Measurements from ENCODE around the gene ING1. TPM values are rescaled to one million over a fixed set of nuclear protein-coding genes. Genes with fewer than 3 reads are reported as not detected.

ING1 gene
- total and polyA plus RNA-seq, 8 donors: 9.3 to 24.3 (median 21.7) TPM

DNA sequence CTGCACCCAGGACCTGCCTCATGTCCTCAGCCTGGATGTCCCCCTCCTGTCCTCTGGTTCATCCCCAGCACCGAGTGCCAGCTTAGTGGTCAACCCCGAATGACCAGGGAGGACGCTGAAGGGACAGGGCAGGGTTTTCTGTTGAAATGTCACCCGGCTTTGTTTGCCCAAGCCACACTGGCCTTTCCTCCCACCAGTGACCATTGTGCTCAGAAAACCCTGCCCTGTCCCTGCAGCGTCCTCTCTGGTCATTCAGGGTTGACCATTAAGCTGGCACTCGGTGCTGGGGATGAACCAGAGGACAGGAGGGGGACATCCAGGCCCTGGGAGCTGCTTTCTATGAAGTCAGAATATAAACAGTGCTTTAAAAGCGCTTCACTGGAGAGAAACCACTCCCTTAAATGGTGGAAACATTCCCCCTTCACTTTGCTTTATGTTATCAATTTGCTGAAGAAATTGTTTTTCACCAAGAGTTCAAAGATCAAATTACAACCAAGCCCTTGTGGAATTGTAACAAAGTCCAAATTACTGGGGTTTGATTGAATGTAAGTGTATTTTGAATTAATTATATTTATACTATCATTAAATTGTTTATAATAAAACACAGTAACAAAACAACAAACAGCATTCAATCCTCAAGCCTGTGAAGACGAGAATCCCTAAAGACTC, 29.0 kb upstream of the ING1 start:
- no peaks in the 10 kb centered on the region for H3K9me3 ChIP-seq
- no peak overlapping the region for H3K4me3 ChIP-seq
- DNase-seq: no peak
- H3K4me1 ChIP-seq: no peaks in the 10 kb centered on the region
- H3K27ac ChIP-seq: no peak overlapping the region
- no peak for ATAC-seq
- intact Hi-C loops (cut with DNase I): loop anchor here in 1 of 2 donors (10.0 kb wide), 1 partner anchor 130 kb away; no protein-coding TSS in a partner anchor
- no peak for TF ChIP-seq CTCF (IDR thresholded peaks at IDR 0.05)
- H3K27me3 ChIP-seq: no peaks in the 10 kb centered on the region
- H3K36me3 ChIP-seq: peaks cover 0 to 85% of the 10 kb centered on the region in 2 donors

DNA sequence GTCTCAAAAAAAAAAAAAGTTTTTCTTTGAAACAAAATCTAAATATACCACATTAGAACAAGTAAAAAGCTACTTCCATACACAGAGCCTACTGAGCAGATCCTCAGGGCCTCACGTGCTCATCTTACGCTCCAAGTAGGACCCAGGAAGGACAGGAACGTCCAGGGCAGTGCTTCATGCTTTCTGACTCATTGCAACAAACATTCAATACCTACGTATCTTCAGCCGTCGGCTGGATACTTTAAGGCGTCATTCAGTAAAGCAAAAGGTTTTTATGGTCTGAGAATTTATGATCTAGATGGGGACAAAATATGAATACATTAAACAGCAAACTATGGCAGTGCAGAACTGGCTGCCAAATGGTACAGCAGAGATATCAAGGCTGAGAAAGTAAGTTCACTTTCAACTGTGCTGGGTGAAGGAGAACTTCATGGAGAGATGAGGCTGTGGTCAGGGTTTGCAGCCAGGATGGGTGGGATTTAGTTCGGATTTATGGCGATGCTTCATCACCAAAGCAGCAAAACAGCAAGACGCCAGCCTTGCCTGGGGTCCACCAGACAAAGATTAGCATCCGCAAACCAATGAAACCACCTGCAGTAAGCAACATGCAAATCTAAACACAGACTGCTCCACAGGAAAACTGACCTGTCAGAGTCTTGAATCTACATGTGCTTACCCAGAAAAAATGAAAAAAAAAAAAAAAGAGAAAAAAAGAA, 28.0 kb upstream of the ING1 start:
- intact Hi-C loops (cut with DNase I): loop anchor here in 1 of 2 donors (10.0 kb wide), 1 partner anchor 129 kb away; no protein-coding TSS in a partner anchor
- Histone ChIP-seq H3K27me3 (no peaks in the 10 kb centered on the region), H3K27ac (no peak overlapping the region), H3K4me1 (no peaks in the 10 kb centered on the region), H3K4me3 (no peak overlapping the region), H3K9me3 (no peaks in the 10 kb centered on the region), H3K36me3 (peaks cover 0 to 82% of the 10 kb centered on the region in 2 donors)
- ATAC-seq (no peak), DNase-seq (no peak)
- TF ChIP-seq CTCF (IDR thresholded peaks at IDR 0.05): no peak

GRCh38 chr13:110687736-110688135, 25.8 kb upstream of the ING1 start:
- intact Hi-C loops (cut with DNase I): loop anchor here in 1 of 2 donors (10.0 kb wide), 1 partner anchor 127 kb away; no protein-coding TSS in a partner anchor
- DNase-seq (no peak), ATAC-seq (no peak)
- no peak overlapping the region for H3K4me3 ChIP-seq
- H3K9me3 ChIP-seq: no peaks in the 10 kb centered on the region
- H3K27me3 ChIP-seq: no peaks in the 10 kb centered on the region
- no peaks in the 10 kb centered on the region for H3K4me1 ChIP-seq
- H3K27ac ChIP-seq: no peak overlapping the region
- no peak for TF ChIP-seq CTCF (IDR thresholded peaks at IDR 0.05)
- H3K36me3 ChIP-seq: peaks cover 0 to 75% of the 10 kb centered on the region in 2 donors

- H3K27me3 ChIP-seq: no peaks in the 10 kb centered on the region
- DNase-seq (no peak), ATAC-seq (no peak)
- H3K36me3 ChIP-seq: peaks cover 0 to 76% of the 10 kb centered on the region in 2 donors
- no peak for TF ChIP-seq CTCF (IDR thresholded peaks at IDR 0.05)
- no peaks in the 10 kb centered on the region for H3K4me1 ChIP-seq
- intact Hi-C loops (cut with DNase I): loop anchor here in 1 of 2 donors (10.0 kb wide), 1 partner anchor 126 kb away; no protein-coding TSS in a partner anchor
- H3K4me3 ChIP-seq: no peak overlapping the region
- no peaks in the 10 kb centered on the region for H3K9me3 ChIP-seq
- no peak overlapping the region for H3K27ac ChIP-seq
These were observed 24.5 kb upstream of the ING1 start for GRCh38 chr13:110689041-110689440.

DNA sequence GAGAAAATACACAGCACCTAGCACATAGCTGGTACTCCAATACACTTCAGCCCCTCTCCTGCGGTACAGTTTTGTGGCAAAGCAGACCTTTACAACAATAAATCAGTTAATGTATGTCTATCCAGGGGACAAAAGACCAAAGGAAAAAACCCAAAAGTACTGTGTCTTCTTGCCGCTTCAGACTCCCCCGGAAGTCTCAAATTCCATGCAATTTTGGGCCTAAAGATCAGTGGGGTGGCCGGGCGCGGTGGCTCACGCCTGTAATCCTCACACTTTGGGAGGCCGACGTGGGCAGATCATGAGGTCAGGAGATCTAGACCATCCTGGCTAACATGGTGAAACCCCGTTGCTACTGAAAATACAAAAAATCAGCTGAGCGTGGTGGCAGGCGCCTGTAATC, 23.8 kb upstream of the ING1 start:
- DNase-seq (no peak), ATAC-seq (no peak)
- no peak for TF ChIP-seq CTCF (IDR thresholded peaks at IDR 0.05)
- H3K36me3 ChIP-seq: peaks cover 0 to 75% of the 10 kb centered on the region in 2 donors
- H3K27ac ChIP-seq: no peak overlapping the region
- no peaks in the 10 kb centered on the region for H3K27me3 ChIP-seq
- no peak overlapping the region for H3K4me3 ChIP-seq
- H3K9me3 ChIP-seq: no peaks in the 10 kb centered on the region
- H3K4me1 ChIP-seq: no peaks in the 10 kb centered on the region
- intact Hi-C loops (cut with DNase I): loop anchor here in 1 of 2 donors (10.0 kb wide), 1 partner anchor 125 kb away; no protein-coding TSS in a partner anchor

Data from left lung (tissue), 10 donors.